Measurements from ENCODE around the gene ARHGAP44.
"Not testable (repeated sequence)": the region's sequence is repeated elsewhere in the genome, so short reads cannot be mapped to it uniquely, and the experiment has no call there.

Gene ARHGAP44

GRCh38 chr17:12964840-12965239, 175.5 kb downstream of the ARHGAP44 start:
- no peak overlapping the region for H3K4me3 ChIP-seq (ENCODE audit: low read depth, low read length)
- no peak for TF ChIP-seq CTCF (IDR thresholded peaks at IDR 0.05; ENCODE audit: borderline replicate concordance, insufficient read depth, low read depth, low read length)

- no peak for TF ChIP-seq CTCF (IDR thresholded peaks at IDR 0.05; ENCODE audit: borderline replicate concordance, insufficient read depth, low read depth, low read length)
- H3K4me3 ChIP-seq (ENCODE audit: low read depth, low read length) = no peak overlapping the region
Observed at GRCh38 chr17:12965988-12966387, 176.7 kb downstream of the ARHGAP44 start.

DNA sequence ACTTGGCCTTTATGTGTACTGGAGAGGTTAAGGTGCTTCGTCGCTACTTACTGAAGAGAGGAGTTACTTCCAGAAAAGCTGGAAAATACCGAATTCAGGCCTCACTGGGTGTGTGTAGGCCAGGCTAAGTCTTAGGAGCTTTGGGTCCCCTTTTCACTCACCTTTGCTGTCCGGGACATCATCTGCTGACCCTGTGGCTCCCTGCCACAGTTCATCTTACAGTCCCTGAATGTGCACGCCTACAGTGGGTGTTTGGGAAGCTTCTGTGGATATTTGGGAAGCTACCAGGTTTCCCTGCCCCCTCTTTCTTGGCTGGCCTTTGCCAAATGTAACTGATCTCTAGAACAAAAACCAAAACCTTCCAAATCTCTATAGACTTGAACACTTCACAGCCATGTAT, 177.1 kb downstream of the ARHGAP44 start:
- H3K4me3 ChIP-seq (ENCODE audit: low read depth, low read length) = no peak overlapping the region
- no peak for TF ChIP-seq CTCF (IDR thresholded peaks at IDR 0.05; ENCODE audit: borderline replicate concordance, insufficient read depth, low read depth, low read length)

DNA sequence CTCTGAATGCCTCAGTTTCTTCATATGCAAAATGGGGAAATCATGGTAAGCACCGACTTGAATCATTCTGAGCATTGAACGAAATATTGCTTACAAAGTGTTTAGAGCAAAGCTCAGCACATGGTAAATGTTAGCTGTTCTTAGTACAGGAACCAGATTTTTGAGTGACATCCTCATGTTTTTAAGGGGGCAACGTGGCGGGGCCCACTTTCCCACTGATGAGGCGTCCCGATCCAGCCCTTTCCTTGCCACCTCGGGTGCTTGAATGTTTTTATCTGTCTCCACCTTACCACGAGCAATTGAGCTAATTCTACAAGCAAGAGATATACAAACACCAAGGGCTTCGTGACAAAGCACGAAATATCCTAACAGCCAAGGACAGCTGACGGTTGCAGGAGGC, 178.7 kb downstream of the ARHGAP44 start:
- TF ChIP-seq CTCF (IDR thresholded peaks at IDR 0.05; ENCODE audit: borderline replicate concordance, insufficient read depth, low read depth, low read length) = no peak
- H3K4me3 ChIP-seq (ENCODE audit: low read depth, low read length) = no peak overlapping the region

GRCh38 chr17:12973496-12974004, 184.3 kb downstream of the ARHGAP44 start:
- TF ChIP-seq CTCF (IDR thresholded peaks at IDR 0.05; ENCODE audit: borderline replicate concordance, insufficient read depth, low read depth, low read length) = no peak
- H3K4me3 ChIP-seq (ENCODE audit: low read depth, low read length) = no peak overlapping the region

- TF ChIP-seq CTCF (IDR thresholded peaks at IDR 0.05; ENCODE audit: borderline replicate concordance, insufficient read depth, low read depth, low read length) = no peak
- no peak overlapping the region for H3K4me3 ChIP-seq (ENCODE audit: low read depth, low read length)
Observed at GRCh38 chr17:12974005-12974531, 184.8 kb downstream of the ARHGAP44 start.

DNA sequence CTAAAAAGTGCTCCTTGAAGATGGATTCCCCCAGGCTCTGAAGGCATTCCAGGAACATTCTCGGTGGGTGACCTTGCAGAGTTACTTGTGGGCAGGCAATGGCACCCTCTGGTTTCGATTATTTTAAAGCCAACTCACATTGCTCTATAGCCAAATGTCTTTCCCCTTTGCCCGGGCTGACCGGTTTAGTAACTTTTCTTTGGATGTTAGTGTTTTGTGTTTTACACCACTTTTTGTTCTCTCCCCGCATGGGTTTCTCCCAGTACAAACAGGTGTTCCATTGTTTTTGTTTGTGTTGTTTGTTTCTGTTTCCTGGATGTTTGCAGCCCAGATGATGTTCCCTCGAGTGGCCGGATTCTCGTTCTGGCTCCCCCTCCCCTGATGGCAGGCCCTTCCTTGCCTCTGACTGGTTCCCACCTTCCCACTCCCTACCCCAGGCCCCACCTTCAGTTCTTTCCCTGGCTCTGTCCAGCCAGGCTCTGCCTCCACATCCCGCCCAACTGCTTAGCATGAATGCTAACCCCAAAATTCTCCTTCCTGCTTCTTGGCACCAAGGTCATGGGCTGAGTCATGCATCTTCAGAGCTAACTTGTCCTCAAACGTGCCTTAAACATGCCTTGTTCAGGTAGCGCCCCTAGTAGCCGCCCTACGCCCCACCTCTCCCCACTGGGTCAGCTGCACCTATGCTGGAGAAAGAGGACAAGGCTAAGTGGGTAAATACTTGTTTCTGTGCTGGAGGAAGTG, 187.9 kb downstream of the ARHGAP44 start:
- no peak for TF ChIP-seq CTCF (IDR thresholded peaks at IDR 0.05; ENCODE audit: borderline replicate concordance, insufficient read depth, low read depth, low read length)
- no peak overlapping the region for H3K4me3 ChIP-seq (ENCODE audit: low read depth, low read length)

GRCh38 chr17:12978787-12979186, 189.5 kb downstream of the ARHGAP44 start:
- not testable (repeated sequence) for H3K4me3 ChIP-seq (ENCODE audit: low read depth, low read length)
